Raji (cell line): ENCODE measurements around the gene CCDC134.

Experiments used
- POLR2A ChIP-seq: IDR thresholded peaks from 2 replicates; pipeline ENCODE4 v1.6.1; 2011; ENCODE audit warnings: low read depth, low read length, control low read depth; ENCODE audit not compliant: insufficient read depth

Gene CCDC134

GRCh38 chr22:41845380-41846267, 45.1 kb downstream of the CCDC134 start:
- no peak for TF ChIP-seq POLR2A

GRCh38 chr22:41846268-41846987, 45.9 kb downstream of the CCDC134 start:
- no peak for TF ChIP-seq POLR2A

GRCh38 chr22:41847300-41847699, 46.8 kb downstream of the CCDC134 start:
- TF ChIP-seq POLR2A, result no peak

- TF ChIP-seq POLR2A, result no peak
These were observed 48.0 kb downstream of the CCDC134 start for GRCh38 chr22:41848468-41848867.

GRCh38 chr22:41856469-41856868, 56.0 kb downstream of the CCDC134 start:
- no peak for TF ChIP-seq POLR2A

- no peak for TF ChIP-seq POLR2A
These were observed 56.8 kb downstream of the CCDC134 start for GRCh38 chr22:41857155-41857859.

- TF ChIP-seq POLR2A, result no peak
These were observed 57.4 kb downstream of the CCDC134 start for GRCh38 chr22:41857860-41858199.

GRCh38 chr22:41862160-41862529, 61.7 kb downstream of the CCDC134 start:
- peak; percentile 72 for TF ChIP-seq POLR2A

GRCh38 chr22:41862530-41863266, 62.2 kb downstream of the CCDC134 start:
- TF ChIP-seq POLR2A, result peak; percentile 27; the same call in 1 of the 2 replicates

GRCh38 chr22:41863472-41863871, 63.0 kb downstream of the CCDC134 start:
- TF ChIP-seq POLR2A, result no peak

- TF ChIP-seq POLR2A, result no peak
These were observed 68.1 kb downstream of the CCDC134 start for GRCh38 chr22:41868556-41868955.

GRCh38 chr22:41870786-41871185, 70.3 kb downstream of the CCDC134 start:
- no peak for TF ChIP-seq POLR2A

- no peak for TF ChIP-seq POLR2A
These were observed 72.9 kb downstream of the CCDC134 start for GRCh38 chr22:41873391-41873790.

GRCh38 chr22:41874090-41874489, 73.6 kb downstream of the CCDC134 start:
- no peak for TF ChIP-seq POLR2A
